ENCODE results near the gene ASPM.
"Not testable (repeated sequence)": the region's sequence is repeated elsewhere in the genome, so short reads cannot be mapped to it uniquely, and the experiment has no call there.

Gene ASPM

GRCh38 chr1:197144570-197145325 lies 1.7 kb downstream of the ASPM start:
- DNase-seq, result peak; percentile 31

DNA sequence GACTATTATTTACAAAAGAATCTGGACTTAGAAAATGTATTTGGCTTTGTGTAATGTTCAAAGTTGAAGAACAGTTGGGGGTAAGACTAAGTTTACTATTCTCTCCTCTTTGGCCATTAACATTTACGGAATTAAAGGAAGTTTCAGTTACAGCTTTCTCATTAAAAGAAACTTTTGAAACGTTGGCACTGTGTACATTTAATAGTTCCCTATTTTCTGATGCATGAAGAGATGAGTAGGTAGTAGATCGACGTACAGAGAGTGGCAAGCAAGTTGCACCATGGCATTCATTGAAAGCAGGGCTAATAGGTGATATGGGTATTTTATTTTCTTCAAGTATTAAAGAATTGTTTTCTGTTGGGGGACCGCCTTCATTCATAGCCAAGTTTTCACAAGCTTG lies 3.2 kb downstream of the ASPM start:
- DNase-seq, result no peak

GRCh38 chr1:197141575-197141974 lies 4.9 kb downstream of the ASPM start:
- DNase-seq, result no peak

DNA sequence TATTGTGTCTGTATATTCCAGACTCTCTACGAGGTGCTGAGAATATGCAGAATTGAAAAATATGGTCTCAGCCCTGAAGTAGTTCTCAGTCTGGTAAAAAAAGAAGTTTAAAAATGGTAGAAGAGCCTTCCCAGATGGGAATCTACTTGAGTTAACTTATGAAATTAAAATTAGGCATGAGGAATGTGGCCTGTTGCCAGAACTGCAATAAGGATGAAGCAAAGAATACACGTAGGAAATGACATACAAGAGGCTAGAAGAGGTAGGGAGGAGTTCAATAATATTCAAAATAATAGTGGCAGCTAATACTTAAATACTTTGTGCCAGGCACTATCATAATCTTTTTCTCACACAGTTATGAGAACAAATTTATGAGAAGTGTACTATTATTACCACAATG lies 6.3 kb downstream of the ASPM start:
- no peak for DNase-seq

DNA sequence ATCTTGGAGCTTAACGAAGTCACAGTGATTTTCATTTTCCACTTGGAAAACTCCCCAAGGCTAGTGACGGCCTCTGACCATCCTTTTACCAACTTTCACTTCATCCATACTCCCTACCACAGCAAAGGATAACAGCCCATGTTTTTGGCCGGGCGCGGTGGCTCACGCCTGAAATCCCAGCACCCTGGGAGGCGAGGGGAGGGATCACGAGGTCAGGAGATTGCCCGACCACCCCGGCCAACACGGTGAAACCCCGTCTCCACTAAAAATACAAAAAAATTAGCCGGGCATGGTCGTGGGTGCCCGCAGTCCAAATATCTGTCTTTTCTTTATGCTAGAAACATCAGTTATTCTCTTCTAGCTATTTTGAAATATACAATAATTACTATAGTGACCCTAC lies 7.3 kb downstream of the ASPM start:
- no peak for DNase-seq

- no peak for DNase-seq
Measured at GRCh38 chr1:197137322-197137721, 9.1 kb downstream of the ASPM start.

DNA sequence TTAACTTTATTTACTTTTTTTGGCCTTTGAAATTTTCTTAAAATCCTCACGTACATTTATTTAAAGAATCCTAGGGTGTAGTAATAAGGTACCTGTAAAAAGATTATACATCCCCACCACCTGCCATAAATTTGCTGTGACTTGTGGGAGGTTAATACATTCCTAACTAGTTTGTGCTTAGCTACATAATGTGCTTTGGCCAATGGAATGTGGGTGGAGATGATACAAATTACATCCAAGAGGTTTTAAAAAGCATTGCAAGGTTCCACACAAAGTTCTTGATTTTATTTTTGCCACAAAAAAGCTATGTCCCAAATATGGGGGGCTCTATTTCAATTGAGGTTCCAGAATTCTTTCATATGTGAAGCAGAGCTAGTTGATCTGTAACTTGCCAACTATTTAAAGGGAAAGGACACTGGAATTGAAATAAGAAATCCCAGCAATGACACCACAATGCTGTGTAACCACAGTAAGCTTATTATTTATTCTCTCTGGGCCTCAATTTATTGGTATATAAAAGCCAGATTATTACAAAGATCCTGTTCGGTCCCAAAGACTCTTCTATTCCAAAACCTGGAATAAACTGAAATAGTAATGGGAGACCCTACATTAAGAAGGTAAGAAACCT lies 15.7 kb downstream of the ASPM start:
- DNase-seq, result no peak

- no peak for DNase-seq
Measured at GRCh38 chr1:197129698-197130097, 16.8 kb downstream of the ASPM start.

- DNase-seq, result no peak
Measured at GRCh38 chr1:197127246-197127912, 19.1 kb downstream of the ASPM start.

DNA sequence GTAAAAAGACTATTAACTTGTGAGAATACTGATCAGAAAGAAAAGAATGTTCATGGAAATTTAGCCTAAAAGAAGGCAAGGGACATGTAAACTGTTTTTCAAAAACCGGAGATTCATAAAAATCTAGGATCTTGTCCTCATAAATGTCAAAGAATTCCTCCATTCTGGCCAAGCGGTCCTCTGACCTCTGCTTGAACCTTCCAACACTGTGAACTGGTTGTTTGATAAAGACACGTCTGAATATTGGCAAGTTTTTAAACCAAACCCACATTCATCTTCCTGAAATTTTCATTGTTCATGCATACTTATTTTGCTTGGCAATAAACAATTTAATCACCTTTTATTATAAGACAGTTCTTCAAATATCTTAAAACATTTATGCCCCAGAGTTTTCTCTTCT lies 19.8 kb downstream of the ASPM start:
- DNase-seq, result no peak

DNA sequence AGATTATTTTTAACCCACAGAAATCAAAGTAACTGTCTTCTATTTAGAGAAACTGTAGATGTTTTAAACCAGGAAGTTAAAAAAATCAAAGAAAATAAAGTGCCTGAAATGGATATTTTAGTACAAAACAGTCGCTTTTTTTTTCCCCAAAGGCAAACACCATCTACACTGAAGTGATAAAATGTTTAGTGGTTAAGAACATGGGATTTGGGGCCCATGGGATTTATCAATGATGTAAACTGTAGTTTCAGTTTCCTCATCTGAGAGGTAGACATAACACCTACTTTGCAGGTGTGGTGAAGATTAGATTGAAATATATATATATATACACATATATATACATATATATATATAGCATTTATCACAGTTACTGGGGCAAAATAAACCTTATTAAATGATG lies 22.1 kb downstream of the ASPM start:
- no peak for DNase-seq

DNA sequence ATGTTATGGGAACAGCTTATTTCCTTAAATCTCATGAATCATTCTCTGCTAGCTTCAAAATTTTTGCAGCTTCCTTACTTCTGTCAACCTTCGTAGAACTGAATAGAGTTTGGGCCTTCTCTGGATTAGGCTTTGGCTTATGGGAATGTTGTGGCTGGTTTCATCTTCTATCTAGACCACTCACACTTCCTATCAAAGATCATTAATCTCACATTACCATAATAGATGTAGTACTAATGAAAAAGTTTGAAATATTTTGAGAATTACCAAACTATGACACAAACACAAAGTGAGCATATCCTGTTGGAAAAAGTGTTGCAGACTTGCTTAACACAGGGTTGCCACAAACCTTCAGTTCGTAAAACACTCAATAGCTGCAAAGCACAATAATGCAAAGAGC lies 30.3 kb downstream of the ASPM start:
- no peak for DNase-seq

DNA sequence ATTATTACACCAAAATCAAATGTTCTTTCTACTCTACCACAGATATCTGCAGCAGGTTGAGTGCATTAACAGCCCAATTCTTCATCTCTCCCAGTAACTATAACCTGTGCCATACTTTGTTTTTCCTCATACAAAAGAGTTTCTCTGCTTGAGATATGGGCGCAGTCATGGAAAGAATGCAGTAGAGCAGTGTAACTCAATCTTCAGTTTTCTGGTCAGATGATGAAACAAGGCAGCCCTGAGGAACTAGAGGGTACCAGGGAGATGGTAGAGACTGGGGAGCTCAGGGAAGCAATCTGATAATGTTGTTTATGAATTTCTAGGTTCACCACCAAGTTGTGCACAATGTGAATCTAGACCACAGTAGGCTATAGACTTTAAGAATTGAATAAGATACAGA lies 39.6 kb downstream of the ASPM start:
- no peak for DNase-seq

- DNase-seq, result no peak
Measured at GRCh38 chr1:197103300-197103699, 43.2 kb downstream of the ASPM start.

GRCh38 chr1:197101978-197102377 lies 44.5 kb downstream of the ASPM start:
- no peak for DNase-seq

DNA sequence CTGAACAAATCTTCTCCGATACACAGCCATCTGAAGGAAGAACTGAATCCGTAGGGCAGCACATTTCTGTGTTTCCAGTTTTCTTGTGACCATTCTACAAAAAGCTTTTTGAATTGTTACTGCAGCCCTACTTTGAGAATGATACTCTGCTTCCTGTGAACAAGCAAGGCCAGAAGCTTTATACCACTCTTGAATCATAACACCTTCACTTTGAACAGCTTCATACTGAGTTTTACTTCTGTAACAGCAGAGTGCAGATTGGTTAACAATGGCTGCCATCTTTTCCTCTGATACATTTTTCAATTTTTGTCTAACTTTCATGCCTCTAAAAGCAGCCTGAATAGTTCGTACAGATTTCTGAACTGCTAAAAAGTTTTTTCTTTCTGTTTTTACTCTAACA lies 45.8 kb downstream of the ASPM start:
- DNase-seq, result no peak

- DNase-seq, result no peak
Measured at GRCh38 chr1:197099444-197099843, 47.0 kb downstream of the ASPM start.

DNA sequence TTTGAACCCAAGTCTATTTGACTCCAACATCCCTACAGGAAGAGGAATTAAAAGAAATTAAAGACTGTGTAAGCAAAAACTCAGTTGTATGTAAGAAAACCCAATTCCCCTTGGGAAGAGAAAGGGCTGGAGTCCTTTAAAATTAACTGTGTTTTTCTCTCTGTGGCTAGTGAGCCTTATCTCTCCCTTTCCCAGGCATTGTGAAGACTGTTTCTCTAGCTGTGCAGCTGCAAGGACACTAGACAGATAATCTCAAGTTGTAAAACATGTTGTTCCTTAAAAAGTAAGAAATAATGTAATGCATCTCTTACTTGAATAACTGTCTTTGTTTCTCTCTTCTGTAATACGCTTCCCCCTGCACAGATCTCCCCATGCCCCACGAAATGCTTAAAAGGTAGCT lies 49.5 kb downstream of the ASPM start:
- not testable (repeated sequence) for DNase-seq

DNA sequence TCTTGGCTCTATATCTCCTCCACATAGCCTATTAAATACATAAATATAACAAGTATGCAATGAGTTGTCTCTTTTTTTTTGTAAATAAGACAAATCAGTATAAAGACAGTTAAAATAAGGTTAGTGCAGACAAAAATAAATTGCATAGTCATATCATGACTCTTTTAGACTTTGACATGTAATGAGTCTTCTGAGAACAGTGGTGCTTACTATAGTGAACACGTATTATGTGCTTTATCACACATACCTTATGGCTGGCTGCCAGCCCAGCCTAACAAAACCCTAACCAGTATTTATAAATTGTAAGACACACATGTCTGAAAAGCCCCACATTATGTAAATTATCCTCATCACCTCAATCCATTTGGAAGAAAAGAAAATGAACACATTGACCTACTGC lies 50.3 kb downstream of the ASPM start:
- DNase-seq, result no peak

DNA sequence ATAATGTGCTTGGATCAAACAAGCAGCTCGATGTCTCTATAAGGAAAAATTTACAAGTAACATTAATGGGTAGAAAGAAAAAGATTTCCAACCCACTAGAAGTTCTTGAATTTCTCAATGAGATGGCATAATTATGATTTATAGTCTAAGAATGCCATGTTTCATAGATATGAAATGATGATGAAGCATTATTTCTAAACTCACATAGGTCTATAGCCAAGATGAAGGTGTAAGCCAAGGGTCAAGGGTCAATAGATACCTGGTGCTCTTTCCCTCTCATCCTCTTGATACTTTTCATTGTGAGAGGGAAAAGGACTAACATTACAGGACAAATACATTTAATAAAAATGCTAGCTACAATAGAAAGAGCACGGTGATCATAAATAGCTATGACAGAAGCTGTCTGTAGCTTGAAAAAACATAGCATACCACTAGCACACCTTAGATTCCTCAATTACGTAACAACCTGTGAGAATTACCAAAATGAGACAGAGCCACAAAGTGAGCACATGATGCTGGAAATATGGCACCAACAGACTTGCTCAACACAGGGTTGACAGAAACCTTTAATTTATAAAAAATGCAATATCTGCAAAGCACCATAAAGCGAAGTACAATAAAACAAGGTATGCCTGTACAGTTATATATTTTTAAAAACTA lies 53.1 kb downstream of the ASPM start:
- DNase-seq, result no peak

- no peak for DNase-seq
Measured at GRCh38 chr1:197092491-197093023, 53.9 kb downstream of the ASPM start.

GRCh38 chr1:197083474-197083873 lies 63.0 kb downstream of the ASPM start:
- DNase-seq, result no peak

- DNase-seq, result peak; percentile 22
Measured at GRCh38 chr1:197081117-197081753, 65.2 kb downstream of the ASPM start.

Data from DMS53 (cell line).